Thyroid gland (tissue), 4 donors: ENCODE data around the gene TDRD9.

Experiments
- CTCF ChIP-seq, 6 experiments: fragments of 200-600 bp in 3 of 6; fragments of 450-650 bp in 3 of 6; sonication (generic) in 3 of 6; IDR thresholded peaks; one replicate each; pipeline ENCODE4 v1.5.1; 2016 to 2019; ENCODE audit warnings: antibody characterized with exemption in 6 of 6, mild to moderate bottlenecking in 2 of 6, inconsistent platforms in 1 of 6, moderate library complexity in 1 of 6
- POLR2A ChIP-seq, 2 donors: fragments of 450-650 bp; IDR thresholded peaks; one replicate each; pipeline ENCODE4 v1.6.1; 2017; ENCODE audit warnings: antibody characterized with exemption in 2 of 2, mild to moderate bottlenecking in 2 of 2, moderate library complexity in 1 of 2

GRCh38 chr14:104091927-104092771, 163.9 kb downstream of the TDRD9 start:
- TF ChIP-seq CTCF (IDR thresholded peaks at IDR 0.05) (no peak), POLR2A (IDR thresholded peaks at IDR 0.05) (no peak)
